HL-60 (cell line): ENCODE measurements around the gene PSMD12.

ENCODE experiments used
- DNase-seq, 2 experiments: peaks; one replicate each; pipeline ENCODE4 v3.0.0-alpha.2; 2010 to 2020; ENCODE audit warnings: low read depth in 1 of 2, low spot score in 1 of 2
- H3K27ac ChIP-seq: fragments of 250-450 bp; sonication (Bioruptor Pico); replicated peaks from 2 replicates; pipeline ENCODE4 v1.5.1; 2020; ENCODE audit warnings: mild to moderate bottlenecking, moderate library complexity
- H3K27me3 ChIP-seq: fragments of 250-450 bp; sonication (Bioruptor Pico); 2 replicates; pipeline ENCODE4 v1.5.1; 2021; ENCODE audit warnings: mild to moderate bottlenecking, moderate library complexity; ENCODE audit not compliant: insufficient read depth, poor library complexity, severe bottlenecking
- H3K4me3 ChIP-seq: replicated peaks from 2 replicates; pipeline ENCODE4 v1.5.1; 2011; ENCODE audit warnings: mild to moderate bottlenecking, control low read depth, low read length; ENCODE audit not compliant: insufficient read depth
- CTCF ChIP-seq: IDR thresholded peaks from one replicate; pipeline ENCODE4 v1.5.1; 2011; ENCODE audit warnings: low read length, control low read depth, inconsistent platforms; ENCODE audit not compliant: insufficient read depth
- GABPA ChIP-seq: IDR thresholded peaks from 2 replicates; pipeline ENCODE4 v1.6.1; 2012; ENCODE audit warnings: low read depth
- POLR2AphosphoS5 ChIP-seq: IDR thresholded peaks from 2 replicates; pipeline ENCODE4 v1.6.1; 2012; ENCODE audit warnings: low read depth
- SPI1 ChIP-seq: IDR thresholded peaks from 2 replicates; pipeline ENCODE4 v1.6.1; 2012; ENCODE audit warnings: low read depth, mild to moderate bottlenecking, borderline replicate concordance
- TF ChIP-seq, protein P1 (sequence below): IDR thresholded peaks from 2 replicates; pipeline ENCODE4 v1.6.1; 2012; ENCODE audit warnings: low read depth; ENCODE audit not compliant: insufficient replicate concordance

The PSMD12 gene

DNA sequence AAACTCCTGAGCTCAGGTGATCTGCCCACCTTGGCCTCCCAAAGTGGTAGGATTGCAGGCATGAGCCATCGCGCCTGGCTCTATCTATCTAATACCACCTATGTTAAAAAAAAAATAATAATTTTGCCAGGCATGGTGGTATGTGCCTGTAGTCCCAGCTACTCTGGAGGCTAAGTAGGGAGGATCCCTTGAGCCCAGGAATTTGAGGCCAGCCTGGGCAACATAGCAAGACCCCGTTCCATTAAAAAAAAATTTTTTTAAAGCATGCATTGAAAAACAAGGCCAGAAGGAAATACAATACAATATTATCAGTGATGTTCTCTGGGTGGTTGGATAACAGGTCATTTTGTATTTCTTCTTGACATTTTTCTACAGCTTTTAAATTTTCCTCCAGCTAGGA, 76.1 kb downstream of the PSMD12 start:
- TF ChIP-seq SPI1 (no peak), POLR2AphosphoS5 (no peak), CTCF (no peak), GABPA (no peak)
- TF ChIP-seq, protein P1, sequence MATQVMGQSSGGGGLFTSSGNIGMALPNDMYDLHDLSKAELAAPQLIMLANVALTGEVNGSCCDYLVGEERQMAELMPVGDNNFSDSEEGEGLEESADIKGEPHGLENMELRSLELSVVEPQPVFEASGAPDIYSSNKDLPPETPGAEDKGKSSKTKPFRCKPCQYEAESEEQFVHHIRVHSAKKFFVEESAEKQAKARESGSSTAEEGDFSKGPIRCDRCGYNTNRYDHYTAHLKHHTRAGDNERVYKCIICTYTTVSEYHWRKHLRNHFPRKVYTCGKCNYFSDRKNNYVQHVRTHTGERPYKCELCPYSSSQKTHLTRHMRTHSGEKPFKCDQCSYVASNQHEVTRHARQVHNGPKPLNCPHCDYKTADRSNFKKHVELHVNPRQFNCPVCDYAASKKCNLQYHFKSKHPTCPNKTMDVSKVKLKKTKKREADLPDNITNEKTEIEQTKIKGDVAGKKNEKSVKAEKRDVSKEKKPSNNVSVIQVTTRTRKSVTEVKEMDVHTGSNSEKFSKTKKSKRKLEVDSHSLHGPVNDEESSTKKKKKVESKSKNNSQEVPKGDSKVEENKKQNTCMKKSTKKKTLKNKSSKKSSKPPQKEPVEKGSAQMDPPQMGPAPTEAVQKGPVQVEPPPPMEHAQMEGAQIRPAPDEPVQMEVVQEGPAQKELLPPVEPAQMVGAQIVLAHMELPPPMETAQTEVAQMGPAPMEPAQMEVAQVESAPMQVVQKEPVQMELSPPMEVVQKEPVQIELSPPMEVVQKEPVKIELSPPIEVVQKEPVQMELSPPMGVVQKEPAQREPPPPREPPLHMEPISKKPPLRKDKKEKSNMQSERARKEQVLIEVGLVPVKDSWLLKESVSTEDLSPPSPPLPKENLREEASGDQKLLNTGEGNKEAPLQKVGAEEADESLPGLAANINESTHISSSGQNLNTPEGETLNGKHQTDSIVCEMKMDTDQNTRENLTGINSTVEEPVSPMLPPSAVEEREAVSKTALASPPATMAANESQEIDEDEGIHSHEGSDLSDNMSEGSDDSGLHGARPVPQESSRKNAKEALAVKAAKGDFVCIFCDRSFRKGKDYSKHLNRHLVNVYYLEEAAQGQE, result no peak
- H3K27ac ChIP-seq, result no peak overlapping the region
- no peaks in the 10 kb centered on the region for H3K27me3 ChIP-seq
- H3K4me3 ChIP-seq, result no peak overlapping the region
- DNase-seq, result no peak

- no peak for DNase-seq
- Histone ChIP-seq H3K4me3 (no peak overlapping the region), H3K27me3 (no peaks in the 10 kb centered on the region), H3K27ac (no peak overlapping the region)
- no peak for TF ChIP-seq GABPA
- TF ChIP-seq CTCF, result no peak
- TF ChIP-seq, protein P1, result no peak
- TF ChIP-seq POLR2AphosphoS5, result no peak
- TF ChIP-seq SPI1, result no peak
These were observed 77.0 kb downstream of the PSMD12 start for GRCh38 chr17:67289181-67289876.
